Adipocyte (in vitro differentiated cells): ENCODE results near the gene LRFN3.
A peak's percentile ranks its signal among the peaks of the same experiment; 100 is the strongest.
"Not testable (repeated sequence)": the region's sequence is repeated elsewhere in the genome, so short reads cannot be mapped to it uniquely, and the experiment has no call there.

ENCODE experiments used
- DNase-seq: peaks from one replicate; pipeline ENCODE4 v3.0.0-alpha.2; 2015; ENCODE audit warnings: low read depth
- H3K27me3 ChIP-seq: replicated peaks from 2 replicates; pipeline ENCODE4 v1.7.0; 2013; ENCODE audit warnings: mild to moderate bottlenecking, low read length, moderate library complexity; ENCODE audit not compliant: control insufficient read depth, insufficient read depth
- H3K36me3 ChIP-seq: 2 replicates; pipeline ENCODE4 v1.7.0; 2013; ENCODE audit warnings: low read length, mild to moderate bottlenecking, moderate library complexity; ENCODE audit not compliant: control insufficient read depth, insufficient read depth, severe bottlenecking
- H3K4me1 ChIP-seq: 2 replicates; pipeline ENCODE4 v1.7.0; 2013; ENCODE audit warnings: mild to moderate bottlenecking, low read length, moderate library complexity; ENCODE audit not compliant: control insufficient read depth, insufficient read depth
- H3K4me3 ChIP-seq: 2 replicates; pipeline ENCODE4 v1.7.0; 2013; ENCODE audit warnings: mild to moderate bottlenecking, low read length, moderate library complexity
- H3K9ac ChIP-seq: 2 replicates; pipeline ENCODE4 v1.7.0; 2013; ENCODE audit warnings: mild to moderate bottlenecking, low read length, moderate library complexity
- H3K9me3 ChIP-seq: 2 replicates; pipeline ENCODE4 v1.7.0; 2013; ENCODE audit warnings: mild to moderate bottlenecking, low read length, moderate library complexity; ENCODE audit not compliant: control insufficient read depth

LRFN3 gene

GRCh38 chr19:35942235-35942634 lies 6.1 kb downstream of the LRFN3 start:
- no peaks in the 10 kb centered on the region for H3K9me3 ChIP-seq
- no peak overlapping the region for H3K4me3 ChIP-seq
- DNase-seq: no peak
- H3K36me3 ChIP-seq: no peaks in the 10 kb centered on the region
- H3K27me3 ChIP-seq: no peaks in the 10 kb centered on the region
- H3K9ac ChIP-seq: no peak overlapping the region
- H3K4me1 ChIP-seq: peaks cover 12% of the 10 kb centered on the region

- H3K27me3 ChIP-seq: no peaks in the 10 kb centered on the region
- no peak overlapping the region for H3K9ac ChIP-seq
- H3K4me1 ChIP-seq: no peaks in the 10 kb centered on the region
- no peak overlapping the region for H3K4me3 ChIP-seq
- H3K36me3 ChIP-seq: no peaks in the 10 kb centered on the region
- H3K9me3 ChIP-seq: no peaks in the 10 kb centered on the region
- DNase-seq: no peak
These were observed 7.4 kb downstream of the LRFN3 start for GRCh38 chr19:35943321-35944301.

GRCh38 chr19:35944556-35944955 lies 8.4 kb downstream of the LRFN3 start:
- no peak overlapping the region for H3K9ac ChIP-seq
- no peaks in the 10 kb centered on the region for H3K9me3 ChIP-seq
- no peaks in the 10 kb centered on the region for H3K27me3 ChIP-seq
- H3K4me3 ChIP-seq: no peak overlapping the region
- no peaks in the 10 kb centered on the region for H3K36me3 ChIP-seq
- no peak for DNase-seq
- no peaks in the 10 kb centered on the region for H3K4me1 ChIP-seq

GRCh38 chr19:35945121-35945790 lies 9.1 kb downstream of the LRFN3 start:
- DNase-seq: no peak
- Histone ChIP-seq H3K9ac (no peak overlapping the region), H3K27me3 (no peaks in the 10 kb centered on the region), H3K4me3 (no peak overlapping the region), H3K36me3 (no peaks in the 10 kb centered on the region), H3K4me1 (no peaks in the 10 kb centered on the region), H3K9me3 (no peaks in the 10 kb centered on the region)

GRCh38 chr19:35946203-35946602 lies 10.0 kb downstream of the LRFN3 start:
- H3K4me1 ChIP-seq: no peaks in the 10 kb centered on the region
- H3K36me3 ChIP-seq: no peaks in the 10 kb centered on the region
- no peak for DNase-seq
- no peak overlapping the region for H3K9ac ChIP-seq
- peaks cover 5% of the 10 kb centered on the region for H3K27me3 ChIP-seq
- H3K9me3 ChIP-seq: no peaks in the 10 kb centered on the region
- H3K4me3 ChIP-seq: no peak overlapping the region

- no peaks in the 10 kb centered on the region for H3K4me1 ChIP-seq
- H3K9ac ChIP-seq: no peak overlapping the region
- peaks cover 8% of the 10 kb centered on the region for H3K27me3 ChIP-seq
- no peak for DNase-seq
- H3K36me3 ChIP-seq: no peaks in the 10 kb centered on the region
- no peaks in the 10 kb centered on the region for H3K9me3 ChIP-seq
- no peak overlapping the region for H3K4me3 ChIP-seq
These were observed 13.0 kb downstream of the LRFN3 start for GRCh38 chr19:35949131-35949530.

GRCh38 chr19:35955881-35956634 lies 19.9 kb downstream of the LRFN3 start:
- H3K9me3 ChIP-seq: no peaks in the 10 kb centered on the region
- no peaks in the 10 kb centered on the region for H3K36me3 ChIP-seq
- H3K27me3 ChIP-seq: peaks cover 44% of the 10 kb centered on the region
- no peak for DNase-seq
- H3K4me3 ChIP-seq: no peak overlapping the region
- peaks cover 5% of the 10 kb centered on the region for H3K4me1 ChIP-seq
- no peak overlapping the region for H3K9ac ChIP-seq

GRCh38 chr19:35957411-35957810 lies 21.2 kb downstream of the LRFN3 start:
- H3K4me1 ChIP-seq, H3K9ac ChIP-seq, H3K9me3 ChIP-seq, DNase-seq, H3K4me3 ChIP-seq, H3K36me3 ChIP-seq: not testable (repeated sequence)
- peaks cover 44% of the 10 kb centered on the region for H3K27me3 ChIP-seq

- no peak overlapping the region for H3K9ac ChIP-seq
- no peaks in the 10 kb centered on the region for H3K9me3 ChIP-seq
- H3K27me3 ChIP-seq: peaks cover 44% of the 10 kb centered on the region
- no peak overlapping the region for H3K4me3 ChIP-seq
- no peaks in the 10 kb centered on the region for H3K36me3 ChIP-seq
- peaks cover 5% of the 10 kb centered on the region for H3K4me1 ChIP-seq
- DNase-seq: no peak
These were observed 22.5 kb downstream of the LRFN3 start for GRCh38 chr19:35958660-35959039.

- Histone ChIP-seq H3K9me3 (no peaks in the 10 kb centered on the region), H3K4me1 (peaks cover 5% of the 10 kb centered on the region), H3K4me3 (no peak overlapping the region), H3K36me3 (no peaks in the 10 kb centered on the region), H3K27me3 (peaks cover 44% of the 10 kb centered on the region), H3K9ac (no peak overlapping the region)
- peak; percentile 51 for DNase-seq
These were observed 23.1 kb downstream of the LRFN3 start for GRCh38 chr19:35959040-35959967.
